ENCODE data around the gene BCOR. TPM values are rescaled to one million over a fixed set of nuclear protein-coding genes. Genes with fewer than 3 reads are reported as not detected.

Gene BCOR
- total RNA-seq, 1 experiment from 2014 or later = 0.68 TPM

GRCh38 chrX:40085102-40085551 lies 12.6 kb downstream of the BCOR start:
- Histone ChIP-seq H2AFZ (no peak overlapping the region), H3K4me2 (peak overlapping the region; percentile 57), H3K36me3 (ENCODE audit: low read depth) (no peaks in the 10 kb centered on the region), H3K4me3 (no peak overlapping the region), H3K9me3 (ENCODE audit: insufficient read depth, low read depth) (no peaks in the 10 kb centered on the region), H3F3A (ENCODE audit: insufficient read depth, low read depth) (no peaks in the 10 kb centered on the region), H3K4me1 (replicated peaks; ENCODE audit: insufficient read depth) (peaks cover 10% of the 10 kb centered on the region), H4K20me1 (ENCODE audit: insufficient read depth) (no peaks in the 10 kb centered on the region), H3K9me2 (ENCODE audit: insufficient read depth) (no peaks in the 10 kb centered on the region), H3K27ac (peak overlapping the region; percentile 68), H3K27me3 (ENCODE audit: insufficient read depth, low read depth) (no peaks in the 10 kb centered on the region), H3K79me2 (ENCODE audit: low read depth) (peaks cover 68% of the 10 kb centered on the region)
- no peak for TF ChIP-seq CTCF (conservative IDR thresholded peaks at IDR 0.05)
- no peak for TF ChIP-seq EZH2 (IDR thresholded peaks at IDR 0.05; ENCODE audit: low read depth)
- no TSS peak for BruUV-seq (replicated peaks)
- CTCF ChIA-PET = no interaction called here
- POLR2A ChIA-PET (ENCODE audit: unreplicated experiment) = interaction anchor here (0.5 kb wide), 1 partner anchor 13 kb away, joined by 6 read pairs; the partner anchor contains the start of gene BCOR
- intact Hi-C loops (cut with micrococcal nuclease; ENCODE audit: unreplicated experiment) = loop anchor here (5.0 kb wide), 1 partner anchor 182 kb away; no protein-coding TSS in a partner anchor
- peak; percentile 21 to 80 for DNase-seq

- no peak for DNase-seq
- peaks cover 63% of the 10 kb centered on the region for H3K79me2 ChIP-seq (ENCODE audit: low read depth)
- no peaks in the 10 kb centered on the region for H3F3A ChIP-seq (ENCODE audit: insufficient read depth, low read depth)
- no peaks in the 10 kb centered on the region for H3K9me3 ChIP-seq (ENCODE audit: insufficient read depth, low read depth)
- H3K27me3 ChIP-seq (ENCODE audit: insufficient read depth, low read depth) = no peaks in the 10 kb centered on the region
- BruUV-seq (replicated peaks) = no TSS peak
- no peaks in the 10 kb centered on the region for H3K36me3 ChIP-seq (ENCODE audit: low read depth)
- H3K27ac ChIP-seq = no peak overlapping the region
- H2AFZ ChIP-seq = no peak overlapping the region
- ChIA-PET CTCF (no interaction called here), POLR2A (ENCODE audit: unreplicated experiment) (interaction anchor here (0.5 kb wide), 1 partner anchor 13 kb away, joined by 6 read pairs; the partner anchor contains the start of gene BCOR)
- peaks cover 10% of the 10 kb centered on the region for H3K4me1 ChIP-seq (replicated peaks; ENCODE audit: insufficient read depth)
- TF ChIP-seq CTCF (conservative IDR thresholded peaks at IDR 0.05) (no peak), EZH2 (IDR thresholded peaks at IDR 0.05; ENCODE audit: low read depth) (no peak)
- peak overlapping the region; percentile 57 for H3K4me2 ChIP-seq
- no peaks in the 10 kb centered on the region for H4K20me1 ChIP-seq (ENCODE audit: insufficient read depth)
- no peaks in the 10 kb centered on the region for H3K9me2 ChIP-seq (ENCODE audit: insufficient read depth)
- H3K4me3 ChIP-seq = no peak overlapping the region
- intact Hi-C loops (cut with micrococcal nuclease; ENCODE audit: unreplicated experiment) = loop anchor here (5.0 kb wide), 1 partner anchor 183 kb away; no protein-coding TSS in a partner anchor
Observed at GRCh38 chrX:40084471-40085101, 13.2 kb downstream of the BCOR start.

- no peaks in the 10 kb centered on the region for H3K9me2 ChIP-seq (ENCODE audit: insufficient read depth)
- peaks cover 10% of the 10 kb centered on the region for H3K4me1 ChIP-seq (replicated peaks; ENCODE audit: insufficient read depth)
- no peaks in the 10 kb centered on the region for H3K36me3 ChIP-seq (ENCODE audit: low read depth)
- H2AFZ ChIP-seq = no peak overlapping the region
- H3K27me3 ChIP-seq (ENCODE audit: insufficient read depth, low read depth) = no peaks in the 10 kb centered on the region
- no peak for TF ChIP-seq CTCF (conservative IDR thresholded peaks at IDR 0.05)
- no peak for TF ChIP-seq EZH2 (IDR thresholded peaks at IDR 0.05; ENCODE audit: low read depth)
- DNase-seq = no peak
- ChIA-PET POLR2A (ENCODE audit: unreplicated experiment) (no interaction called here), CTCF (no interaction called here)
- H3K27ac ChIP-seq = no peak overlapping the region
- H3K4me3 ChIP-seq = peak overlapping the region; percentile 39; the same call in 1 of the 2 replicates
- H3K4me2 ChIP-seq = peak overlapping the region; percentile 57
- intact Hi-C loops (cut with micrococcal nuclease; ENCODE audit: unreplicated experiment) = no loop called here
- no TSS peak for BruUV-seq (replicated peaks)
- H3K79me2 ChIP-seq (ENCODE audit: low read depth) = peaks cover 57% of the 10 kb centered on the region
- no peaks in the 10 kb centered on the region for H4K20me1 ChIP-seq (ENCODE audit: insufficient read depth)
- H3K9me3 ChIP-seq (ENCODE audit: insufficient read depth, low read depth) = no peaks in the 10 kb centered on the region
- H3F3A ChIP-seq (ENCODE audit: insufficient read depth, low read depth) = no peaks in the 10 kb centered on the region
Observed at GRCh38 chrX:40083979-40084359, 13.8 kb downstream of the BCOR start.

Data from PC-9 (cell line).